ENCODE data around the gene PCLO. TPM values are rescaled to one million over a fixed set of nuclear protein-coding genes. Genes with fewer than 3 reads are reported as not detected.

The PCLO gene
- total RNA-seq, 1 donor: 0.36 TPM

GRCh38 chr7:83204715-83205114 lies 42.0 kb upstream of the PCLO start:
- H3K27me3 ChIP-seq (ENCODE audit: insufficient read depth, low read length): no peaks in the 10 kb centered on the region

GRCh38 chr7:83201355-83201754 lies 38.7 kb upstream of the PCLO start:
- Histone ChIP-seq H3K27me3 (ENCODE audit: insufficient read depth, low read length) (no peaks in the 10 kb centered on the region), H2AFZ (ENCODE audit: low read length) (no peak overlapping the region), H3K4me2 (ENCODE audit: insufficient read depth, low read length) (no peak overlapping the region), H3K79me2 (ENCODE audit: insufficient read depth, low read length) (no peaks in the 10 kb centered on the region), H3K27ac (ENCODE audit: low read depth, low read length) (no peak overlapping the region), H3K36me3 (ENCODE audit: insufficient read depth, low read length) (no peaks in the 10 kb centered on the region), H3K4me1 (ENCODE audit: insufficient read depth, low read length) (no peaks in the 10 kb centered on the region), H3K9me3 (ENCODE audit: low read depth, low read length) (no peaks in the 10 kb centered on the region), H4K20me1 (ENCODE audit: insufficient read depth, low read length) (no peaks in the 10 kb centered on the region), H3K4me3 (ENCODE audit: insufficient read depth, low read length) (no peak overlapping the region)
- TF ChIP-seq CTCF (IDR thresholded peaks at IDR 0.05; ENCODE audit: extremely low read depth, low read depth, low read length): no peak
- DNase-seq (ENCODE audit: insufficient read length, low spot score, missing footprints): no peak

More at GRCh38 chr7:83204715-83205114, 42.0 kb upstream of the PCLO start:
- no peak overlapping the region for H3K27ac ChIP-seq (ENCODE audit: low read depth, low read length)
- H3K79me2 ChIP-seq (ENCODE audit: insufficient read depth, low read length): no peaks in the 10 kb centered on the region
- no peaks in the 10 kb centered on the region for H3K4me1 ChIP-seq (ENCODE audit: insufficient read depth, low read length)
- no peak overlapping the region for H3K4me3 ChIP-seq (ENCODE audit: insufficient read depth, low read length)
- H3K9me3 ChIP-seq (ENCODE audit: low read depth, low read length): no peaks in the 10 kb centered on the region
- no peak for TF ChIP-seq CTCF (IDR thresholded peaks at IDR 0.05; ENCODE audit: extremely low read depth, low read depth, low read length)
- no peak overlapping the region for H2AFZ ChIP-seq (ENCODE audit: low read length)
- H3K36me3 ChIP-seq (ENCODE audit: insufficient read depth, low read length): no peaks in the 10 kb centered on the region
- H4K20me1 ChIP-seq (ENCODE audit: insufficient read depth, low read length): no peaks in the 10 kb centered on the region
- H3K4me2 ChIP-seq (ENCODE audit: insufficient read depth, low read length): no peak overlapping the region
- no peak for DNase-seq (ENCODE audit: insufficient read length, low spot score, missing footprints)

- Histone ChIP-seq H3K27me3 (ENCODE audit: insufficient read depth, low read length) (no peaks in the 10 kb centered on the region), H3K4me1 (ENCODE audit: insufficient read depth, low read length) (no peaks in the 10 kb centered on the region), H3K79me2 (ENCODE audit: insufficient read depth, low read length) (no peaks in the 10 kb centered on the region), H3K9me3 (ENCODE audit: low read depth, low read length) (no peaks in the 10 kb centered on the region), H3K4me2 (ENCODE audit: insufficient read depth, low read length) (no peak overlapping the region), H4K20me1 (ENCODE audit: insufficient read depth, low read length) (no peaks in the 10 kb centered on the region), H3K27ac (ENCODE audit: low read depth, low read length) (no peak overlapping the region), H2AFZ (ENCODE audit: low read length) (no peak overlapping the region), H3K36me3 (ENCODE audit: insufficient read depth, low read length) (no peaks in the 10 kb centered on the region), H3K4me3 (ENCODE audit: insufficient read depth, low read length) (no peak overlapping the region)
- TF ChIP-seq CTCF (IDR thresholded peaks at IDR 0.05; ENCODE audit: extremely low read depth, low read depth, low read length): no peak
- DNase-seq (ENCODE audit: insufficient read length, low spot score, missing footprints): no peak
These were observed 28.1 kb upstream of the PCLO start for GRCh38 chr7:83190659-83191389.

GRCh38 chr7:83178796-83179195 lies 16.1 kb upstream of the PCLO start:
- no peak overlapping the region for H2AFZ ChIP-seq (ENCODE audit: low read length)
- H3K9me3 ChIP-seq (ENCODE audit: low read depth, low read length): peaks cover 3% of the 10 kb centered on the region
- no peaks in the 10 kb centered on the region for H3K36me3 ChIP-seq (ENCODE audit: insufficient read depth, low read length)
- DNase-seq (ENCODE audit: insufficient read length, low spot score, missing footprints): no peak
- no peaks in the 10 kb centered on the region for H3K27me3 ChIP-seq (ENCODE audit: insufficient read depth, low read length)
- no peak overlapping the region for H3K27ac ChIP-seq (ENCODE audit: low read depth, low read length)
- no peaks in the 10 kb centered on the region for H4K20me1 ChIP-seq (ENCODE audit: insufficient read depth, low read length)
- no peak for TF ChIP-seq CTCF (IDR thresholded peaks at IDR 0.05; ENCODE audit: extremely low read depth, low read depth, low read length)
- H3K4me3 ChIP-seq (ENCODE audit: insufficient read depth, low read length): no peak overlapping the region
- H3K79me2 ChIP-seq (ENCODE audit: insufficient read depth, low read length): no peaks in the 10 kb centered on the region
- no peak overlapping the region for H3K4me2 ChIP-seq (ENCODE audit: insufficient read depth, low read length)
- no peaks in the 10 kb centered on the region for H3K4me1 ChIP-seq (ENCODE audit: insufficient read depth, low read length)

Data from osteoblast (primary cell).